Epidermal melanocyte (primary cell): ENCODE results near the gene MCTP1.
"Not testable (repeated sequence)": the region's sequence is repeated elsewhere in the genome, so short reads cannot be mapped to it uniquely, and the experiment has no call there.

Experiments used
- DNase-seq: peaks from one replicate; pipeline ENCODE4 v3.0.0; 2011; ENCODE audit warnings: low spot score; ENCODE audit not compliant: insufficient read length

Gene MCTP1

GRCh38 chr5:95252801-95253200 is 32.1 kb downstream of the MCTP1 start:
- DNase-seq = no peak

- DNase-seq = no peak
Observed at GRCh38 chr5:95251185-95251584, 33.7 kb downstream of the MCTP1 start.

GRCh38 chr5:95244479-95244878 is 40.4 kb downstream of the MCTP1 start:
- no peak for DNase-seq

- no peak for DNase-seq
Observed at GRCh38 chr5:95241635-95242034, 43.3 kb downstream of the MCTP1 start.

- DNase-seq = no peak
Observed at GRCh38 chr5:95241161-95241560, 43.7 kb downstream of the MCTP1 start.

GRCh38 chr5:95238560-95239325 is 46.2 kb downstream of the MCTP1 start:
- DNase-seq = no peak

- DNase-seq = no peak
Observed at GRCh38 chr5:95237324-95237723, 47.6 kb downstream of the MCTP1 start.

GRCh38 chr5:95235439-95235982 is 49.4 kb downstream of the MCTP1 start:
- no peak for DNase-seq

GRCh38 chr5:95229646-95230045 is 55.2 kb downstream of the MCTP1 start:
- DNase-seq = no peak

- no peak for DNase-seq
Observed at GRCh38 chr5:95224701-95225459, 60.0 kb downstream of the MCTP1 start.

GRCh38 chr5:95223566-95224258 is 61.2 kb downstream of the MCTP1 start:
- no peak for DNase-seq

GRCh38 chr5:95222836-95223235 is 62.1 kb downstream of the MCTP1 start:
- no peak for DNase-seq

GRCh38 chr5:95221234-95221633 is 63.7 kb downstream of the MCTP1 start:
- no peak for DNase-seq

GRCh38 chr5:95220381-95220780 is 64.5 kb downstream of the MCTP1 start:
- no peak for DNase-seq

GRCh38 chr5:95219411-95219810 is 65.5 kb downstream of the MCTP1 start:
- no peak for DNase-seq

GRCh38 chr5:95217881-95218280 is 67.0 kb downstream of the MCTP1 start:
- DNase-seq = no peak

- DNase-seq = no peak
Observed at GRCh38 chr5:95217351-95217750, 67.5 kb downstream of the MCTP1 start.

GRCh38 chr5:95216136-95216955 is 68.5 kb downstream of the MCTP1 start:
- no peak for DNase-seq

- DNase-seq = not testable (repeated sequence)
Observed at GRCh38 chr5:95207811-95208210, 77.1 kb downstream of the MCTP1 start.

GRCh38 chr5:95194856-95195255 is 90.0 kb downstream of the MCTP1 start:
- no peak for DNase-seq

- no peak for DNase-seq
Observed at GRCh38 chr5:95191330-95191729, 93.6 kb downstream of the MCTP1 start.
